Kidney epithelial cell (primary cell): ENCODE measurements around the gene CAMK2D. TPM values are rescaled to one million over a fixed set of nuclear protein-coding genes. Genes with fewer than 3 reads are reported as not detected.

Experiments
- DNase-seq: peaks from one replicate; pipeline ENCODE4 v3.0.0-alpha.2; 2010; ENCODE audit warnings: low read depth
- H3K27me3 ChIP-seq: 2 replicates; pipeline ENCODE4 v1.6.0; 2011; ENCODE audit warnings: low read length; ENCODE audit not compliant: control insufficient read depth, insufficient read depth
- H3K36me3 ChIP-seq: 2 replicates; pipeline ENCODE4 v1.5.1; 2011; ENCODE audit warnings: low read length; ENCODE audit not compliant: control insufficient read depth, insufficient read depth
- H3K4me3 ChIP-seq: 2 replicates; pipeline ENCODE4 v1.5.1; 2011; ENCODE audit warnings: low read depth, mild to moderate bottlenecking, control low read depth, low read length
- CTCF ChIP-seq: IDR thresholded peaks from 2 replicates; pipeline ENCODE4 v1.5.1; 2011; ENCODE audit warnings: mild to moderate bottlenecking, moderate library complexity, low read length, control low read depth, inconsistent platforms; ENCODE audit not compliant: insufficient read depth, poor library complexity, severe bottlenecking
- total RNA-seq: library from RNA; depleted of rRNA; stranded (reverse); fragments of >200 nt; gene quantifications from 2 replicates; pipeline ENCODE4 v1.2.3, GENCODE V29; 2015

The CAMK2D gene
- total RNA-seq, 1 donor from 2014 or later, result 36.2 TPM

GRCh38 chr4:113757486-113757885, 4.1 kb downstream of the CAMK2D start:
- Histone ChIP-seq H3K4me3 (no peak overlapping the region), H3K36me3 (no peaks in the 10 kb centered on the region), H3K27me3 (no peaks in the 10 kb centered on the region)
- TF ChIP-seq CTCF, result no peak
- no peak for DNase-seq

- no peaks in the 10 kb centered on the region for H3K36me3 ChIP-seq
- TF ChIP-seq CTCF, result no peak
- no peaks in the 10 kb centered on the region for H3K27me3 ChIP-seq
- peak; percentile 42 for DNase-seq
- no peak overlapping the region for H3K4me3 ChIP-seq
Observed at GRCh38 chr4:113756005-113756410, 5.5 kb downstream of the CAMK2D start.

- TF ChIP-seq CTCF, result no peak
- H3K27me3 ChIP-seq, result no peaks in the 10 kb centered on the region
- DNase-seq, result no peak
- no peak overlapping the region for H3K4me3 ChIP-seq
- no peaks in the 10 kb centered on the region for H3K36me3 ChIP-seq
Observed at GRCh38 chr4:113750734-113751133, 10.8 kb downstream of the CAMK2D start.

GRCh38 chr4:113750296-113750695, 11.2 kb downstream of the CAMK2D start:
- Histone ChIP-seq H3K4me3 (no peak overlapping the region), H3K36me3 (no peaks in the 10 kb centered on the region), H3K27me3 (no peaks in the 10 kb centered on the region)
- no peak for TF ChIP-seq CTCF
- DNase-seq, result no peak

GRCh38 chr4:113749178-113749577, 12.4 kb downstream of the CAMK2D start:
- Histone ChIP-seq H3K4me3 (no peak overlapping the region), H3K36me3 (no peaks in the 10 kb centered on the region), H3K27me3 (no peaks in the 10 kb centered on the region)
- no peak for DNase-seq
- no peak for TF ChIP-seq CTCF

GRCh38 chr4:113747949-113748348, 13.6 kb downstream of the CAMK2D start:
- no peak overlapping the region for H3K4me3 ChIP-seq
- TF ChIP-seq CTCF, result no peak
- no peaks in the 10 kb centered on the region for H3K27me3 ChIP-seq
- no peak for DNase-seq
- no peaks in the 10 kb centered on the region for H3K36me3 ChIP-seq
